GM12865 (cell line): ENCODE measurements around the gene MICAL2.

Source experiments
- DNase-seq: peaks from one replicate; pipeline ENCODE4 v3.0.0; 2010; ENCODE audit warnings: low read depth
- H3K4me3 ChIP-seq: 2 replicates; pipeline ENCODE4 v1.5.1; 2011; ENCODE audit warnings: mild to moderate bottlenecking, low read depth, low read length, control low read depth
- CTCF ChIP-seq: IDR thresholded peaks from 2 replicates; pipeline ENCODE4 v1.5.1; 2011; ENCODE audit warnings: low read length, control low read depth, low read depth, inconsistent platforms; ENCODE audit not compliant: insufficient read depth; ENCODE audit errors: missing control alignments

The MICAL2 gene

GRCh38 chr11:12066799-12067508, 43.4 kb upstream of the MICAL2 start:
- no peak for TF ChIP-seq CTCF
- no peak overlapping the region for H3K4me3 ChIP-seq
- DNase-seq = no peak

DNA sequence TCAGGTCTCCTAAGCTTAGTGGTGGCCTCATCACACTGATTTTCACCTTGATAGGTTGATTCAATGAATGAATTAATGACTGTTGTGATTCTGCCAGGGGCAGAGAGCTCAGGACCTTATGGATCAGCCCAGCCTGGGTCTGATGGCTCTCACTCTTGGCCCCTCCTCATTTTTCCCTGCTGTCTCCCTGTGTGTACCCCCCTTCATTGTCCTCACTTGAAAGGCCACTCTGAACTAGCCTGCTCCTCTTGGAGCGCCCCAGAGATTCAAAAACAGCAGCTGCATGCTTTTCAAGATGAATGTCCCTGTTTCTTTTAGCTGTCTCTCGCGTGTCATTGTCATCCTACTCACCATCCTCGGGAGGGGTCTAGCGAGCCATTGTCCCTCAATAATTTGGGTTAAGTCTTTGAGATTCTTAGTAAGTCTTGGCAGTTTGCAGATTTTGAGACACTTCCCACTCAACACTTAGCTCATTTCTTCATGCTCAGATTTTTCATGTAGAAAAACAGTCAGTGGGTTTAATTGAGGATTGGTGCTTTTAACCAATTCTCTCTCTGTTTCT, 42.5 kb upstream of the MICAL2 start:
- TF ChIP-seq CTCF = no peak
- H3K4me3 ChIP-seq = no peak overlapping the region
- DNase-seq = no peak

DNA sequence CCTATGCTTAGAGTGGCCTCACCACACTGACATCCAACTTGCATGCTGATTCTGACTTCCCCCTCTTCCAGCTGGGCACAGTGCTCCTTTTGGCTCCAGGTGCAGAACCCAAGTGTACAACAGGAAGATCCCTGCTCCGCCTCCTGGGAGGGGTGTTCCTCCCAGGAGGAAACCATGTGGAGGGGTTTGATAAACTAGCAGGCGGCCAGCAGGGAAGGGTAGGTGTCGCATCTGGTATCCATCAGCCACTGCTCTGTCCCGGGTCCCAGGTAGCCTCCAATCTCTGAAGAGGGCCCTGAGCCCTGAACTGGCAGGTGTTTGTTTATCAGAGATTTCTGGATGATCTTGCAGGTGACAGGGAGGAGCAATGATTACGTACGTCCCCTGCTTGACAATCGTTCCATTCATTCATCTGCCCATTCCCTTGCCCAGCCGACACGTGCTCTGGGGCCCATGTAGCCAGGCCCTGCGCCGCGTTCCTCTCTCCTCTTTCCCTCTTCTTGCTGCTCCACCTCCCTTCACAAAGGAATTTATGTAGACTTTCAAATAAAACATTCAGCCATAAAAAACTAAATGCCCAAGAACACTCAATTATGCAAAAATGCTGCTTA, 41.2 kb upstream of the MICAL2 start:
- TF ChIP-seq CTCF = no peak
- no peak for DNase-seq
- H3K4me3 ChIP-seq = no peak overlapping the region

- DNase-seq = no peak
- H3K4me3 ChIP-seq = no peak overlapping the region
- TF ChIP-seq CTCF = no peak
Observed at GRCh38 chr11:12070446-12071267, 39.7 kb upstream of the MICAL2 start.

- TF ChIP-seq CTCF = no peak
- no peak for DNase-seq
- no peak overlapping the region for H3K4me3 ChIP-seq
Observed at GRCh38 chr11:12071574-12071973, 38.8 kb upstream of the MICAL2 start.

DNA sequence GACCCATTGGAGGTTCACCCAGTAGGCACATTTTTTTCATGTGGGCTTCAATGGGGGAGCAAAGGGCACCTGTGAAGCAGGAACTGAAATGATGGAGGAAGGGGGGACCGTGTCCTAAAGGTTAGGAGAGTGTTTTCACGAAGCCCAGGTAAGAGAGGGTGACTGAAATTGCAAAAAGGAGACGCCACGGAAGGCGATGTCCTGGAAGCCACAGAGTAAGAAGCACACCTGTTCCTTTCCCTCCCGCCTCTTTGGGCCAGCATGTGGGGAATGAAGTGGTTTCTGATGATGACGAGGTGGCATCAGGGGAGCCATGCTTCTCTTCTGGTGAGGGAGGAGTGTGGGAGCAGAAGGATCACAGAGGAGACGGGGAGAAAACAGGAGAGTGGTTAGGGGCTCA, 37.0 kb upstream of the MICAL2 start:
- no peak for DNase-seq
- no peak overlapping the region for H3K4me3 ChIP-seq
- no peak for TF ChIP-seq CTCF
